Stomach (tissue), 9 donors: ENCODE measurements around the gene LIN37. TPM values are rescaled to one million over a fixed set of nuclear protein-coding genes. Genes with fewer than 3 reads are reported as not detected.

ENCODE experiments used
- DNase-seq, 2 donors: peaks; one replicate each; pipeline versions ENCODE4 v3.0.0 to v3.0.0-alpha.2; 2013 to 2019
- H3K27ac ChIP-seq, 5 donors: fragments of 200-600 bp in 4 of 5; sonication (generic) in 4 of 5; one replicate each; pipeline ENCODE4 v1.5.1; 2013 to 2019; ENCODE audit warnings: mild to moderate bottlenecking in 1 of 5, moderate library complexity in 1 of 5
- H3K27me3 ChIP-seq, 3 donors: fragments of 200-600 bp; sonication (generic); one replicate each; pipeline ENCODE4 v1.5.1; 2017 to 2019; ENCODE audit warnings: mixed run types in 1 of 3
- H3K36me3 ChIP-seq, 4 donors: fragments of 200-600 bp; sonication (generic); 1 replicate in 3 of 4; 2 replicates in 1 of 4; pipeline ENCODE4 v1.5.1; 2016 to 2019
- H3K4me1 ChIP-seq, 4 donors: fragments of 200-600 bp; sonication (generic); one replicate each; pipeline ENCODE4 v1.5.1; 2016 to 2019
- H3K4me3 ChIP-seq, 4 donors: fragments of 200-600 bp; sonication (generic) in 3 of 4; one replicate each; pipeline ENCODE4 v1.5.1; 2016 to 2019; ENCODE audit warnings: mild to moderate bottlenecking in 1 of 4
- H3K9me3 ChIP-seq, 4 donors: fragments of 200-600 bp; sonication (generic); one replicate each; pipeline ENCODE4 v1.5.1; 2016 to 2019
- EP300 ChIP-seq: sonication (generic); formaldehyde crosslinking; IDR thresholded peaks from one replicate; pipeline ENCODE4 v1.6.1; 2017; ENCODE audit warnings: antibody characterized with exemption
- POLR2A ChIP-seq, 4 donors: fragments of 450-650 bp; IDR thresholded peaks; one replicate each; pipeline ENCODE4 v1.6.1; 2016; ENCODE audit warnings: antibody characterized with exemption in 4 of 4, control low read depth in 2 of 4, mild to moderate bottlenecking in 1 of 4, moderate library complexity in 1 of 4
- POLR2AphosphoS5 ChIP-seq, 3 donors: sonication (generic); formaldehyde crosslinking; IDR thresholded peaks; one replicate each; pipeline ENCODE4 v1.6.1; 2016; ENCODE audit warnings: antibody characterized with exemption in 3 of 3
- WGBS, 5 donors: extraction: QIAGEN DNeasy Blood & Tissue Kit in 3 of 5; methylation state at CpG; one replicate each; pipeline versions ENCODE4 v1.1.5 to v1.1.7; 2013 to 2018; 5-methylcytosine and 5-hydroxymethylcytosine counted together
- intact Hi-C: fragments of 100-400 bp; cut with DNase I; formaldehyde crosslinking; loops from one replicate; pipeline ENCODE4 v1.15.1; 2023; ENCODE audit warnings: low total_unique reads
- polyA plus RNA-seq, 3 donors: library from polyadenylated mRNA; stranded (reverse); fragments of 200-250 nt; gene quantifications; one replicate each; pipeline ENCODE4 v1.2.3, GENCODE V29; 2013
- total RNA-seq, 5 donors: library from RNA; depleted of rRNA; stranded (reverse); fragments of >200 nt; gene quantifications; one replicate each; pipeline versions ENCODE4 v1.1.0 to v1.2.3, GENCODE V29; 2014 to 2016
- TF ChIP-seq, protein P1 (sequence below), 7 experiments: fragments of 450-650 bp in 4 of 7; fragments of 200-600 bp in 3 of 7; sonication (generic) in 3 of 7; IDR thresholded peaks; one replicate each; pipeline ENCODE4 v1.5.1; 2016 to 2019; ENCODE audit warnings: antibody characterized with exemption in 7 of 7, control low read depth in 2 of 7, mild to moderate bottlenecking in 1 of 7
- donor health status: healthy with polysubstance abuse.
- donor health status: Bipolar disorder and iron deficiency.
- donor health status: healthy.

The LIN37 gene
- total and polyA plus RNA-seq, 8 donors, result 2.3 to 44.9 (median 20.9) TPM

DNA sequence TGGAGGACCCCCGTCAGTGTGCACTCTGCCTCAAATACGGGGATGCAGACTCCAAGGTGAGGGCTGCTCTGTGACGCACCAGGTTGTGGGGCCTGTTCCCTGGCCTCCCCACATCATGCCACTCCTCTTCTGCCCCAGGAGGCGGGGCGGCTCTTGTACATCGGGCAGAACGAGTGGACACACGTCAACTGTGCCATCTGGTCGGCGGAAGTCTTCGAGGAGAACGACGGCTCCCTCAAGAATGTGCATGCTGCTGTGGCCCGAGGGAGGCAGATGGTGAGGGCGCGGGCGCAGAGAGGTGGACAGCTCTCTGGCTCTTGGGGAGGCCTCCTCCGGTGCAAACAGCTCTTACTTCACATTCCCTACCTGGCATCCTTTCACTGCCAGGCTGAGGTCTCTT lies 19.4 kb upstream of the LIN37 start:
- no peak for TF ChIP-seq EP300
- TF ChIP-seq POLR2AphosphoS5 (IDR thresholded peaks at IDR 0.05), result no peak
- TF ChIP-seq POLR2A (IDR thresholded peaks at IDR 0.05), result no peak
- TF ChIP-seq, protein P1, sequence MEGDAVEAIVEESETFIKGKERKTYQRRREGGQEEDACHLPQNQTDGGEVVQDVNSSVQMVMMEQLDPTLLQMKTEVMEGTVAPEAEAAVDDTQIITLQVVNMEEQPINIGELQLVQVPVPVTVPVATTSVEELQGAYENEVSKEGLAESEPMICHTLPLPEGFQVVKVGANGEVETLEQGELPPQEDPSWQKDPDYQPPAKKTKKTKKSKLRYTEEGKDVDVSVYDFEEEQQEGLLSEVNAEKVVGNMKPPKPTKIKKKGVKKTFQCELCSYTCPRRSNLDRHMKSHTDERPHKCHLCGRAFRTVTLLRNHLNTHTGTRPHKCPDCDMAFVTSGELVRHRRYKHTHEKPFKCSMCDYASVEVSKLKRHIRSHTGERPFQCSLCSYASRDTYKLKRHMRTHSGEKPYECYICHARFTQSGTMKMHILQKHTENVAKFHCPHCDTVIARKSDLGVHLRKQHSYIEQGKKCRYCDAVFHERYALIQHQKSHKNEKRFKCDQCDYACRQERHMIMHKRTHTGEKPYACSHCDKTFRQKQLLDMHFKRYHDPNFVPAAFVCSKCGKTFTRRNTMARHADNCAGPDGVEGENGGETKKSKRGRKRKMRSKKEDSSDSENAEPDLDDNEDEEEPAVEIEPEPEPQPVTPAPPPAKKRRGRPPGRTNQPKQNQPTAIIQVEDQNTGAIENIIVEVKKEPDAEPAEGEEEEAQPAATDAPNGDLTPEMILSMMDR (IDR thresholded peaks at IDR 0.05), result no peak
- intact Hi-C loops, result no loop called here
- Histone ChIP-seq H3K27ac (no peak overlapping the region), H3K9me3 (no peaks in the 10 kb centered on the region), H3K4me3 (no peak overlapping the region), H3K4me1 (no peaks in the 10 kb centered on the region), H3K36me3 (peaks cover 90 to 100% (median 100%) of the 10 kb centered on the region in 4 donors), H3K27me3 (no peaks in the 10 kb centered on the region)
- no peak for DNase-seq
- WGBS, 5 donors, result 85 to 91% (median 90%) methylated on average over 18 of the region's 18 CpGs

DNA sequence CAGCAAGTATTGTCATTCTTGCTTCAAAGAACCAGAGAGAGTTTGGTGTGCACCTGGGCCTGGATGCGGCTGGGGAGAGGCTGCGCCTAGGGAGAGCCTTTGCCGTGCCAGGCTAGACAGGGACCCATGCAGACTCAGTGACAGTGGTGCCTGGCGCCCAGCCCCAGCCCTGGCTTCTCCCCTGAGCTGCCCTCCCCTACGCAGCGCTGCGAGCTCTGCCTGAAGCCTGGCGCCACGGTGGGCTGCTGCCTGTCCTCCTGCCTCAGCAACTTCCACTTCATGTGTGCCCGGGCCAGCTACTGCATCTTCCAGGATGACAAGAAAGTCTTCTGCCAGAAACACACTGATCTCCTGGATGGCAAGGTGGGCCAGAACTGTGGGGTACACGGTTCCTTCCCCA lies 18.6 kb upstream of the LIN37 start:
- no peak for DNase-seq
- H3K27ac ChIP-seq, result no peak overlapping the region
- H3K4me1 ChIP-seq, result no peaks in the 10 kb centered on the region
- intact Hi-C loops, result no loop called here
- H3K9me3 ChIP-seq, result no peaks in the 10 kb centered on the region
- TF ChIP-seq, protein P1 (IDR thresholded peaks at IDR 0.05), result no peak
- no peak for TF ChIP-seq POLR2A (IDR thresholded peaks at IDR 0.05)
- no peak for TF ChIP-seq POLR2AphosphoS5 (IDR thresholded peaks at IDR 0.05)
- TF ChIP-seq EP300, result no peak
- 88 to 96% (median 94%) methylated on average over 8 to 11 of the region's 11 CpGs for WGBS, 5 donors
- peaks cover 86 to 100% (median 100%) of the 10 kb centered on the region in 4 donors for H3K36me3 ChIP-seq
- no peak overlapping the region for H3K4me3 ChIP-seq
- H3K27me3 ChIP-seq, result no peaks in the 10 kb centered on the region

DNA sequence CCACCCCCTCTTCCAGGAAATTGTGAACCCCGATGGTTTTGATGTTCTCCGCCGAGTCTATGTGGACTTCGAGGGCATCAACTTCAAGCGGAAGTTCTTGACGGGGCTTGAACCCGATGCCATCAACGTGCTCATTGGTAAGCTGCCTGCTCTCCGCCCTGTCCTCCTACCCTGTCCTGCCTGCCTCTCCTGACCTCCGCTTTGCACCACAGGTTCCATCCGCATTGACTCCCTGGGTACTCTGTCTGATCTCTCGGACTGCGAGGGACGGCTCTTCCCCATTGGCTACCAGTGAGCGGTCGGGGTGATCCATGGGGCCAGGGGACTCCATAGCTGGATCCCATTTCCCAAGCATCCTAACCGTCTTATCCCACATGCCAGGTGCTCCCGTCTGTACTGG lies 18.1 kb upstream of the LIN37 start:
- WGBS, 5 donors, result 92 to 95% (median 93%) methylated on average over 18 of the region's 18 CpGs
- intact Hi-C loops, result no loop called here
- H3K27me3 ChIP-seq, result no peaks in the 10 kb centered on the region
- TF ChIP-seq POLR2A (IDR thresholded peaks at IDR 0.05) (no peak), POLR2AphosphoS5 (IDR thresholded peaks at IDR 0.05) (no peak), EP300 (no peak)
- TF ChIP-seq, protein P1 (IDR thresholded peaks at IDR 0.05), result no peak
- no peak overlapping the region for H3K4me3 ChIP-seq
- H3K27ac ChIP-seq, result no peak overlapping the region
- peaks cover 81 to 100% (median 100%) of the 10 kb centered on the region in 4 donors for H3K36me3 ChIP-seq
- no peaks in the 10 kb centered on the region for H3K9me3 ChIP-seq
- H3K4me1 ChIP-seq, result no peaks in the 10 kb centered on the region
- DNase-seq, result no peak

DNA sequence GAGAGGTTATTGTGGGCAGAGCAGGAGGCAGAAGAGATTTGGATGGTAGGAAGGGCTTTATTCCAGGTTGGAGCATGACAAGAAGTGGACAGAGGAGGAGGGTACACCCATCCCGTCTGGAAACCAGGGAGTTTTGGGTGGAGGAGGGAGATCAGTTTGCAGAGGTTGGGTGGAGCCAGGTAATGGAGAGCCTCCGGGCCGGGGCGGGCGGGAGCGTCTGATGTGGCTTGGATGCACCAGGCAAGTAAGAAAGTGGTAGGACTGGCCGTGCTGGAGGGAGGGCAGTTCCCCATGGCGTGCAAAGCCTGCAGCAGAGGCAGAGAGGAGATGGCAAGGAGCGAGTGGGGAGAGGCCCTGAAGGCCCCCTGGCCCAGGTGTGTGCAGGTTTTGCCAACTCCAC lies 17.0 kb upstream of the LIN37 start:
- H3K4me3 ChIP-seq, result no peak overlapping the region
- H3K27ac ChIP-seq, result no peak overlapping the region
- no peaks in the 10 kb centered on the region for H3K27me3 ChIP-seq
- DNase-seq, result no peak
- peaks cover 77 to 100% (median 100%) of the 10 kb centered on the region in 4 donors for H3K36me3 ChIP-seq
- H3K4me1 ChIP-seq, result no peaks in the 10 kb centered on the region
- WGBS, 5 donors, result 56 to 72% (median 63%) methylated on average over 9 of the region's 9 CpGs
- intact Hi-C loops, result no loop called here
- TF ChIP-seq EP300 (no peak), POLR2AphosphoS5 (IDR thresholded peaks at IDR 0.05) (no peak), POLR2A (IDR thresholded peaks at IDR 0.05) (no peak)
- TF ChIP-seq, protein P1 (IDR thresholded peaks at IDR 0.05), result no peak
- no peaks in the 10 kb centered on the region for H3K9me3 ChIP-seq
